Neural progenitor cell (in vitro differentiated cells): Measurements from ENCODE around the gene GNG7. TPM values are rescaled to one million over a fixed set of nuclear protein-coding genes. Genes with fewer than 3 reads are reported as not detected.
"Not testable (repeated sequence)": the region's sequence is repeated elsewhere in the genome, so short reads cannot be mapped to it uniquely, and the experiment has no call there.

Experiments
- DNase-seq: peaks from one replicate; pipeline ENCODE4 v3.0.0-alpha.2; 2016; ENCODE audit warnings: low spot score
- H2AFZ ChIP-seq: fragments of 200-600 bp; sonication (generic); replicated peaks from 2 replicates; pipeline ENCODE4 v1.6.1; 2016; ENCODE audit warnings: antibody characterized with exemption
- H3F3A ChIP-seq: fragments of 200-600 bp; sonication (generic); 2 replicates; pipeline ENCODE4 v1.6.1; 2016; ENCODE audit warnings: antibody characterized with exemption, low read depth
- H3K27ac ChIP-seq: fragments of 200-600 bp; sonication (generic); 2 replicates; pipeline ENCODE4 v1.5.1; 2016; ENCODE audit warnings: mild to moderate bottlenecking
- H3K27me3 ChIP-seq: fragments of 200-600 bp; sonication (generic); 2 replicates; pipeline ENCODE4 v1.6.1; 2016; ENCODE audit warnings: mild to moderate bottlenecking, moderate library complexity
- H3K36me3 ChIP-seq: fragments of 200-600 bp; sonication (generic); 2 replicates; pipeline ENCODE4 v1.5.1; 2016
- H3K4me1 ChIP-seq: fragments of 200-600 bp; sonication (generic); 2 replicates; pipeline ENCODE4 v1.6.1; 2016; ENCODE audit warnings: mixed run types
- H3K4me2 ChIP-seq: fragments of 200-600 bp; sonication (generic); 2 replicates; pipeline ENCODE4 v1.6.1; 2016
- H3K4me3 ChIP-seq: fragments of 200-600 bp; sonication (generic); 2 replicates; pipeline ENCODE4 v1.5.1; 2016
- H3K79me2 ChIP-seq: fragments of 200-600 bp; sonication (generic); 2 replicates; pipeline ENCODE4 v1.6.1; 2016; ENCODE audit warnings: low read depth
- H3K9ac ChIP-seq: fragments of 200-600 bp; sonication (generic); 2 replicates; pipeline ENCODE4 v1.6.1; 2016
- H3K9me3 ChIP-seq: fragments of 200-600 bp; sonication (generic); 2 replicates; pipeline ENCODE4 v1.5.1; 2016; ENCODE audit warnings: low read depth
- H4K20me1 ChIP-seq: fragments of 200-600 bp; sonication (generic); 2 replicates; pipeline ENCODE4 v1.6.1; 2016; ENCODE audit warnings: low read depth
- H3K27ac Mint-ChIP-seq: 3 replicates; pipeline ENCODE4 v1.8.0; 2021; ENCODE audit warnings: mixed read lengths
- H3K27me3 Mint-ChIP-seq: 2 replicates; pipeline ENCODE4 v1.8.0; 2022; ENCODE audit warnings: low read depth, mild to moderate bottlenecking, inconsistent platforms, moderate library complexity, mixed read lengths; ENCODE audit not compliant: insufficient read depth
- H3K36me3 Mint-ChIP-seq: 3 replicates; pipeline ENCODE4 v1.8.0; 2021; ENCODE audit warnings: mixed read lengths
- H3K4me1 Mint-ChIP-seq: 3 replicates; pipeline ENCODE4 v1.8.0; 2021; ENCODE audit warnings: mixed read lengths
- H3K4me3 Mint-ChIP-seq: 3 replicates; pipeline ENCODE4 v1.8.0; 2021; ENCODE audit warnings: mild to moderate bottlenecking, moderate library complexity, mixed read lengths
- H3K9me3 Mint-ChIP-seq: 3 replicates; pipeline ENCODE4 v1.8.0; 2020; ENCODE audit warnings: mixed read lengths
- CTCF ChIP-seq: fragments of 200-600 bp; sonication (generic); IDR thresholded peaks from 2 replicates; pipeline ENCODE4 v1.5.1; 2017; ENCODE audit warnings: antibody characterized with exemption, mild to moderate bottlenecking
- EZH2 ChIP-seq: fragments of 200-600 bp; sonication (generic); IDR thresholded peaks from 2 replicates; pipeline ENCODE4 v1.6.1; 2017; ENCODE audit warnings: antibody characterized with exemption, mild to moderate bottlenecking, moderate library complexity
- EZH2phosphoT487 ChIP-seq: fragments of 200-600 bp; sonication (generic); IDR thresholded peaks from 2 replicates; pipeline ENCODE4 v1.6.1; 2017; ENCODE audit warnings: antibody characterized with exemption
- total RNA-seq: library from RNA; depleted of rRNA; stranded (reverse); fragments of >200 nt; gene quantifications from 2 replicates; pipeline ENCODE4 v1.2.3, GENCODE V29; 2015; ENCODE audit warnings: low replicate concordance

The GNG7 gene
- total RNA-seq, 1 donor from 2014 or later, result 7.0 TPM

DNA sequence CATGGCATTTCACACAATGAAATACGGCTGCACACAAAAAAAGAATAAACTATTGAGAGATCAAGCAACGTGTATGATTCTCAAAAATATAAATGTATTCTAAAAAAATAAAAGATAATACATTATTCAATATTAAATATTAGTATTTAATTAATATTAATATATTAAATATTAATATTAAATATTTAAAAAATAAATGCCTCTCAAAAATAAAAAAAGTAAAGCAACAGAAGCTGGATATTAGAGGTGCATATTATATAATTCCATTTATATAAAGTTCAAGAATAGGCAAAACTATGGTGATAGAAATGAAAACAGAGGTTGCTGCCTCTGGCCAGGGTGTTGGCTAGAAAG lies 169.4 kb downstream of the GNG7 start:
- H3K36me3 Mint-ChIP-seq, result peaks cover 5% of the 10 kb centered on the region
- TF ChIP-seq EZH2 (no peak), EZH2phosphoT487 (no peak), CTCF (no peak)
- no peak overlapping the region for H2AFZ ChIP-seq
- H3K27me3 Mint-ChIP-seq, result peaks cover 2% of the 10 kb centered on the region
- H3K9me3 Mint-ChIP-seq, result peaks cover 11% of the 10 kb centered on the region
- H3K4me1 Mint-ChIP-seq, result peaks cover 9% of the 10 kb centered on the region
- H3K4me3 ChIP-seq, result no peak overlapping the region
- H3K9ac ChIP-seq, result no peak overlapping the region
- H3K4me1 ChIP-seq, result no peaks in the 10 kb centered on the region
- no peaks in the 10 kb centered on the region for H3F3A ChIP-seq
- no peaks in the 10 kb centered on the region for H4K20me1 ChIP-seq
- no peaks in the 10 kb centered on the region for H3K27me3 ChIP-seq
- H3K36me3 ChIP-seq, result no peaks in the 10 kb centered on the region
- H3K27ac Mint-ChIP-seq, result no peak overlapping the region
- no peak for DNase-seq
- H3K27ac ChIP-seq, result no peak overlapping the region
- H3K9me3 ChIP-seq, result no peaks in the 10 kb centered on the region
- H3K4me3 Mint-ChIP-seq, result no peak overlapping the region
- no peak overlapping the region for H3K4me2 ChIP-seq
- H3K79me2 ChIP-seq, result no peaks in the 10 kb centered on the region

DNA sequence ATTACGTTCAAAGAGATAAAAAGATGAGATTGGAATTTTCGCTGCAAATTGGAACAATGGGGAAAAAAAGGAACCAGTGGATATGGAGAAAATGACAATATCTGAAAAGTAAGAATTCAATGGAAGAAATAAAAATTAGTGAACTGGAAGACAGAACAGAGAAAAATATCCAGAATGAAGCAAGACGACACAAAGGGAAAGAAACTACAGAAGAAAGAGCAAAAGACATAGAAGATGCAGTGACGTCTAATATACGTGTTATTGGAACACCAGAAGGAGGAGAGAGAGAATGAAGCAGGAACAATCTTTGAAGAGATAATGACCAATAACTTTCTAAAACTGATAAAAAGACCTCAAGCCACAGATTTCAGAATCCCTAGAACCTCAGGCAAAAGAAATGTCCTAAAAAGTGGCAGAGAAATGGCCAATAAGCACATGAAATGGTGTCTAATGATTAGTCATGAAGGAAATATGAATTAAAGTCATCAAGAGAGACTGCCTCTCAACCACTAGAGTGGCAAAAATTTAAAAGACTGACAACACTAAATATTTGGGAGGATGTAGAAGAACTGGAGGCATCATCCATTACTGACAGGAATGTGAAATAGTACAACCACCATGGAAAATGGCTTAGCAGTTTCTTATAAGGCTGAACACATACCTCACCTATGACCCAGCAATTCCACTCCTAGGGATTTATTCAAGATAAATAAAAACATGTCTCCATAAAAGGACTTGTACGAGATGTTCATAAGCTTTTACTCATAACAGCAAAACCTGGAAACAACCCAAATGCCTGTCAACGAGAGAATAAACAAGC lies 170.0 kb downstream of the GNG7 start:
- no peaks in the 10 kb centered on the region for H3K4me1 ChIP-seq
- H3K9ac ChIP-seq, result no peak overlapping the region
- H4K20me1 ChIP-seq, result no peaks in the 10 kb centered on the region
- Mint-ChIP-seq H3K4me3 (no peak overlapping the region), H3K9me3 (peaks cover 11% of the 10 kb centered on the region), H3K36me3 (peaks cover 5% of the 10 kb centered on the region), H3K4me1 (peaks cover 9% of the 10 kb centered on the region), H3K27ac (no peak overlapping the region), H3K27me3 (no peaks in the 10 kb centered on the region)
- H3K27ac ChIP-seq, result no peak overlapping the region
- no peaks in the 10 kb centered on the region for H3K9me3 ChIP-seq
- H3F3A ChIP-seq, result no peaks in the 10 kb centered on the region
- H3K27me3 ChIP-seq, result no peaks in the 10 kb centered on the region
- TF ChIP-seq CTCF (no peak), EZH2 (no peak), EZH2phosphoT487 (no peak)
- no peak overlapping the region for H3K4me2 ChIP-seq
- no peaks in the 10 kb centered on the region for H3K79me2 ChIP-seq
- DNase-seq, result no peak
- no peaks in the 10 kb centered on the region for H3K36me3 ChIP-seq
- no peak overlapping the region for H3K4me3 ChIP-seq
- no peak overlapping the region for H2AFZ ChIP-seq

DNA sequence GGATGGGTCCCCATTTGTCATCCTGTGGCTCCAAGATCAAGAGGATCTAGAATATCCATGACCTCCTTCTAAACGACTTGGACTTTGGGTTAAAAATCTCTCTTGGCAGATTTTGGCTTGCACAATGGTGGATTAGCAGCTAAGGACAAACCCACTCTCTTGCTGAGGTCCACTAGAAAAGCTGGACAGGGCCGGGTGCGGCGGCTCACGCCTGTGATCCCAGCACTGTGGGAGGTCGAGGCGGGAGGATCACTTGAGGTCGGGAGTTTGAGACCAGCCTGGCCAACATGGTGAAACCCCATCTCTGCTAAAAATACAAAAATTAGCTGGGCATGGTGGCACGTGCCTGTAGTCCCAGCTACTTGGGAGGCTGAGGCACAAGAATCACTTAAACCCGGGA lies 172.6 kb downstream of the GNG7 start:
- H3K9ac ChIP-seq, H3K27ac ChIP-seq, H3K36me3 ChIP-seq, H3K27me3 ChIP-seq, H3K36me3 Mint-ChIP-seq, H3K4me3 ChIP-seq, H3K4me1 ChIP-seq, H2AFZ ChIP-seq, H3K27me3 Mint-ChIP-seq, H3K27ac Mint-ChIP-seq, H3F3A ChIP-seq, H3K4me3 Mint-ChIP-seq, H3K4me2 ChIP-seq, DNase-seq, H3K79me2 ChIP-seq, H4K20me1 ChIP-seq, H3K9me3 ChIP-seq: not testable (repeated sequence)
- H3K4me1 Mint-ChIP-seq, result peaks cover 11% of the 10 kb centered on the region
- H3K9me3 Mint-ChIP-seq, result peaks cover 11% of the 10 kb centered on the region

DNA sequence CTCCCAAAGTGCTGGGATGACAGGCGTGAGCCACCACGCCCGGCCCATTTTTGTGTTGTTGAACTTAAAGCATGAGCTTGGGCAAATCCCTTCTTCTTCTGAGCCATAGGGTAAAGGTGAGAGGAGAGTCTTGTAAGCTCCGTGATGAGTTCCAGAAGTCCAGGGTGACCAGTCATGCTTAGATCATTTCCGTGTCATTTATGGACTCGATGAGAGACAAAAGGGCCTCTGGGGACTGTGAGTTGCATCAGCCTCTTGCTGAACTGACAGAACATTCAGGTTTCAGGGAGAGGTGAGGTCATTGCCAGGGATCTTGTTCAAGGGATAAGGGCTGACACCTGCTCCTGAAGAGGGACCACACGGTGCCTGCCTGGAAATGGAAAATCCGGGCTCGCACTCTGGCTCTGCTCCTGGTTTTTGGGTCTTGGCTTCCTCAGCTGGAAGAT lies 173.0 kb downstream of the GNG7 start:
- Mint-ChIP-seq H3K9me3 (peaks cover 11% of the 10 kb centered on the region), H3K4me1 (peaks cover 11% of the 10 kb centered on the region), H3K27ac (no peak overlapping the region), H3K4me3 (no peak overlapping the region), H3K27me3 (no peaks in the 10 kb centered on the region), H3K36me3 (peaks cover 5% of the 10 kb centered on the region)
- Histone ChIP-seq H4K20me1 (no peaks in the 10 kb centered on the region), H3K9me3 (no peaks in the 10 kb centered on the region), H3F3A (peaks cover 11% of the 10 kb centered on the region), H3K79me2 (no peaks in the 10 kb centered on the region), H3K36me3 (no peaks in the 10 kb centered on the region), H3K9ac (no peak overlapping the region), H3K4me2 (no peak overlapping the region), H3K4me1 (peaks cover 6% of the 10 kb centered on the region), H3K27ac (no peak overlapping the region), H2AFZ (no peak overlapping the region), H3K27me3 (no peaks in the 10 kb centered on the region), H3K4me3 (no peak overlapping the region)
- DNase-seq, result no peak
- TF ChIP-seq EZH2 (no peak), EZH2phosphoT487 (no peak), CTCF (no peak)
